Measurements from ENCODE around the gene MRPL48.

The MRPL48 gene

DNA sequence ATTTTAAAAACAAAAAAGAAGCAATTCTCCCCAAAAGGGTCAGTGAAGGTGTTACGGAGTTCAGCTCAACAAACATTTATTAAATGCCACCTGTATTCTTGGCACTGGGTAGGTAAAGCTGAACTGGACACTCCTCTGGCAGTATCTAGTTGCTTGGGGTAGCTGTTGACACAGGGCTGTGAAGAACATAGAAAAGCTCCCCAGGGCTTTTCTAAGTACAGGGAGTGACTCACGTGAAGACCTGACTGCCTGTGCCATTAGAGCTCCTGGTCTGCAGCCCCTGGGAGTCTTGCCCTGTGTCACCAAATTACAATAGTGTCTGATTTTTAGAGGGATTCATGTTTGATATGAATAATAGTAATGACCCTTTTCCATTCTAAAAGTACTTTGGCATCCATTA, 45.4 kb downstream of the MRPL48 start:
- TF ChIP-seq SIN3A (IDR thresholded peaks at IDR 0.05; ENCODE audit: borderline replicate concordance, insufficient read depth, low read length) (no peak), TAF1 (IDR thresholded peaks at IDR 0.05; ENCODE audit: borderline replicate concordance, insufficient read depth, low read length) (no peak), REST (IDR thresholded peaks at IDR 0.05; ENCODE audit: insufficient read depth in 1 of 2, low read depth in 2 of 2, low read length in 2 of 2) (no peak)

- TF ChIP-seq REST (IDR thresholded peaks at IDR 0.05; ENCODE audit: insufficient read depth in 1 of 2, low read depth in 2 of 2, low read length in 2 of 2), result no peak
- no peak for TF ChIP-seq POLR2AphosphoS5 (IDR thresholded peaks at IDR 0.05; ENCODE audit: low read depth, low read length)
- no peak for TF ChIP-seq FOXP2 (optimal IDR thresholded peaks at IDR 0.05; ENCODE audit: borderline replicate concordance, extremely low read depth, extremely low read length, insufficient read depth)
These were observed 50.9 kb downstream of the MRPL48 start for GRCh38 chr11:73838443-73839122.

- TF ChIP-seq REST (IDR thresholded peaks at IDR 0.05; ENCODE audit: insufficient read depth in 1 of 2, low read depth in 2 of 2, low read length in 2 of 2) (no peak), TAF1 (IDR thresholded peaks at IDR 0.05; ENCODE audit: borderline replicate concordance, insufficient read depth, low read length) (no peak), FOXP2 (optimal IDR thresholded peaks at IDR 0.05; ENCODE audit: borderline replicate concordance, extremely low read depth, extremely low read length, insufficient read depth) (no peak), SIN3A (IDR thresholded peaks at IDR 0.05; ENCODE audit: borderline replicate concordance, insufficient read depth, low read length) (no peak), POLR2AphosphoS5 (IDR thresholded peaks at IDR 0.05; ENCODE audit: low read depth, low read length) (no peak)
These were observed 51.4 kb downstream of the MRPL48 start for GRCh38 chr11:73839123-73839457.

GRCh38 chr11:73851046-73851764, 63.5 kb downstream of the MRPL48 start:
- no peak for TF ChIP-seq POLR2AphosphoS5 (IDR thresholded peaks at IDR 0.05; ENCODE audit: low read depth, low read length)
- TF ChIP-seq SIN3A (IDR thresholded peaks at IDR 0.05; ENCODE audit: borderline replicate concordance, insufficient read depth, low read length), result no peak
- no peak for TF ChIP-seq REST (IDR thresholded peaks at IDR 0.05; ENCODE audit: insufficient read depth in 1 of 2, low read depth in 2 of 2, low read length in 2 of 2)
- no peak for TF ChIP-seq TAF1 (IDR thresholded peaks at IDR 0.05; ENCODE audit: borderline replicate concordance, insufficient read depth, low read length)
- TF ChIP-seq FOXP2 (optimal IDR thresholded peaks at IDR 0.05; ENCODE audit: borderline replicate concordance, extremely low read depth, extremely low read length, insufficient read depth), result no peak

Measured in PFSK-1 (cell line).